Measurements from ENCODE around the gene MKI67. TPM values are rescaled to one million over a fixed set of nuclear protein-coding genes. Genes with fewer than 3 reads are reported as not detected.

The MKI67 gene
- polyA plus RNA-seq, 2 of the 4 experiments (the other 2 are of a cell fraction), result 33.8 to 51.7 TPM

DNA sequence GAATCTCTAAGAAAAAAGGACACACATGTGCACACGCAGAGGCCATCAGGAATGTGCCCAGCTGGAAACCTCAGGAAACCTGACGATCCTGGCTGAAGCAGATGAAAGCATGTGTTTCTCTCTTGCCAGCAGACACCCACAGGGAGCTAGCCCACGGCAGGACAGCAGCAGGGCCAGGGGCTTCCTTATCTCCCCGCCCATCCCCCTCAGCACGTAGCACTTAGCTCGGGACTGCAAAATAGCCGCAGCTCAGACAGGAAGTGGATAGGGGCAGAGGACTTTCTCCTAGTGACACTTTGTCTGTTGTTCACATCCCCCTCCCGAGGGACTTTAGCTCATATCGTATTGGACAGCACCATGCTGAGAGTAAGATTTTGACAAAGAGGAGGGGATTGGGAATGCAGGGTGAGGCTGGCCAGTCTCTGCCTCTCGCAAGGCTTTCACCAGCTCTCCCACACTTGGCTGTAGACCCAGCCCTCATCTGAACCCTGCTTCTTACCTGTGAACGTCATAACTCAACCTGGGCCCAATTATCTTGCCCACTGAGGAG is 63.8 kb downstream of the MKI67 start:
- TF ChIP-seq RNF2 (IDR thresholded peaks at IDR 0.05; ENCODE audit: borderline replicate concordance, low read depth) (no peak), MAX (IDR thresholded peaks at IDR 0.05) (no peak), EP300 (IDR thresholded peaks at IDR 0.05) (no peak), RCOR1 (IDR thresholded peaks at IDR 0.05; ENCODE audit: low read depth, low read length) (no peak), ZC3H11A (IDR thresholded peaks at IDR 0.05) (no peak), HEYL (CRISPR knock-in tag; IDR thresholded peaks at IDR 0.05) (no peak)
- Histone ChIP-seq H3K9me3 (no peaks in the 10 kb centered on the region), H3K4me1 (no peaks in the 10 kb centered on the region), H3K4me2 (no peak overlapping the region), H3K27ac (no peak overlapping the region), H3K4me3 (no peak overlapping the region)
- ChIA-PET CTCF (interaction anchor here (1.0 to 6.4 kb wide), 8 partner anchors 9 to 209 kb away, joined by 3 to 31 read pairs (median 6); partner anchors contain the start of gene PTPRE), POLR2A (no interaction called here)
- no peak for FAIRE-seq
- no peak for DNase-seq (ENCODE audit: low read depth in 1 of 2, low spot score in 1 of 2)
- ATAC-seq, result no peak
- 64% methylated on average over 11 of the region's 11 CpGs for WGBS (ENCODE audit: missing lambda C conversion rate)

- DNase-seq (ENCODE audit: low read depth in 1 of 2, low spot score in 1 of 2) (no peak), FAIRE-seq (no peak), ATAC-seq (no peak)
- POLR2A ChIA-PET, result no interaction called here
- CTCF ChIA-PET, result interaction anchor here (1.0 to 6.7 kb wide), 11 partner anchors 8 to 208 kb away, joined by 3 to 38 read pairs (median 6); partner anchors contain the start of gene PTPRE
- Histone ChIP-seq H3K4me1 (no peaks in the 10 kb centered on the region), H3K4me3 (no peak overlapping the region), H3K4me2 (no peak overlapping the region), H3K27ac (no peak overlapping the region), H3K9me3 (no peaks in the 10 kb centered on the region)
- WGBS (ENCODE audit: missing lambda C conversion rate), result 55% methylated on average over 14 of the region's 14 CpGs
- TF ChIP-seq CHD2 (IDR thresholded peaks at IDR 0.05; ENCODE audit: low read length, partially characterized antibody), result no peak
Observed at GRCh38 chr10:128061306-128062300, 64.6 kb downstream of the MKI67 start.

DNA sequence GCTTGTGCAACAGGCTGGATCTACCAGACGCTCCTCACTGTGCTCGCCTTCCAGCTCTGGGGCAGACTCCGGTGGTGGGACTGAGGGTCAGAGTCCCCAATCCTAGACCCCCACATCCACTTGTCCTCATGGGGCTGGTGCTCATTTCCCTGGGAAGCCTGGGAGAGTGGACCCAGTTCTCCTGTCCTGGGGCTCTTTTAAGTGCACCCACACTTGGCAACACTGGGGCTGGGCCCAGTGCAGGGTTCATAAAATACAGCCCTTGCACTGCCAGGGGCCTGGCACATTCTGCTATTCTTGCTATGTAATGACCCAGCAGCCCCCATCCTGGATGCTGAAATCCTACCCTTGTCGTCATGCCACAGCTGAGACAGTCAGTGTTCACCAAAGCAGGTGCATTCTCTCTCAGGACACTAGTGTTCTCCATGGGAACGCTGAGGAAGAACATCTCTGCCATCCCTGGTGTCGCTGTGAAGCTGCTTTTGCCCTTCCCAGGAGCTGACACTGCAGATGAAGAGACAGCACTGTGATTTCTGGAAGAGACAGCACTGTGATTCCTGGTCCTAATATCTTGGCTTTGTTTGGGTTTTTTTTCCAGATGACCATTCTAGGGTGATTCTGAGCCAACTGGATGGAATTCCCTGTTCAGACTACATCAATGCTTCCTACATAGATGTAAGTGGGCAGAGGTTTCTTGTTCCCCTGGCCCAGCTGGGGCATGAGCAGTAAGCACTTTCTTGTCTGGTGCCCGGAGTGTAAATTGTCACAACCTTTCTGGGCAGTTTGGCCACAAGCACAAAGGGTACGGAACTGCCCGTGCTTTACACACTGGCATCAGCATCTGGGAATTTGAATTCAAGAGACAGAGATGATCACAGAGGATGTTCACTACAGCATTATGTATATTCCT is 65.6 kb downstream of the MKI67 start:
- no peaks in the 10 kb centered on the region for H3K9me3 ChIP-seq
- TF ChIP-seq ZNF302 (CRISPR knock-in tag; IDR thresholded peaks at IDR 0.05) (no peak), SREBF2 (IDR thresholded peaks at IDR 0.05) (no peak), MAZ (IDR thresholded peaks at IDR 0.05; ENCODE audit: borderline replicate concordance, low read depth, low read length) (no peak), RCOR1 (IDR thresholded peaks at IDR 0.05; ENCODE audit: low read depth, low read length) (no peak), TP53 (CRISPR knock-in tag; IDR thresholded peaks at IDR 0.05) (no peak), RARB (CRISPR knock-in tag; IDR thresholded peaks at IDR 0.05) (no peak), CTCF (IDR thresholded peaks at IDR 0.05) (no peak), HDAC2 (IDR thresholded peaks at IDR 0.05) (no peak), BCL3 (IDR thresholded peaks at IDR 0.05) (no peak), POLR2AphosphoS2 (conservative IDR thresholded peaks at IDR 0.05; ENCODE audit: low read length) (no peak), SMC3 (IDR thresholded peaks at IDR 0.05) (no peak), CEBPB (IDR thresholded peaks at IDR 0.05) (no peak)
- TF ChIP-seq, protein P1, sequence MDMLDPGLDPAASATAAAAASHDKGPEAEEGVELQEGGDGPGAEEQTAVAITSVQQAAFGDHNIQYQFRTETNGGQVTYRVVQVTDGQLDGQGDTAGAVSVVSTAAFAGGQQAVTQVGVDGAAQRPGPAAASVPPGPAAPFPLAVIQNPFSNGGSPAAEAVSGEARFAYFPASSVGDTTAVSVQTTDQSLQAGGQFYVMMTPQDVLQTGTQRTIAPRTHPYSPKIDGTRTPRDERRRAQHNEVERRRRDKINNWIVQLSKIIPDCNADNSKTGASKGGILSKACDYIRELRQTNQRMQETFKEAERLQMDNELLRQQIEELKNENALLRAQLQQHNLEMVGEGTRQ (IDR thresholded peaks at IDR 0.05), result no peak
- TF ChIP-seq, protein P2, sequence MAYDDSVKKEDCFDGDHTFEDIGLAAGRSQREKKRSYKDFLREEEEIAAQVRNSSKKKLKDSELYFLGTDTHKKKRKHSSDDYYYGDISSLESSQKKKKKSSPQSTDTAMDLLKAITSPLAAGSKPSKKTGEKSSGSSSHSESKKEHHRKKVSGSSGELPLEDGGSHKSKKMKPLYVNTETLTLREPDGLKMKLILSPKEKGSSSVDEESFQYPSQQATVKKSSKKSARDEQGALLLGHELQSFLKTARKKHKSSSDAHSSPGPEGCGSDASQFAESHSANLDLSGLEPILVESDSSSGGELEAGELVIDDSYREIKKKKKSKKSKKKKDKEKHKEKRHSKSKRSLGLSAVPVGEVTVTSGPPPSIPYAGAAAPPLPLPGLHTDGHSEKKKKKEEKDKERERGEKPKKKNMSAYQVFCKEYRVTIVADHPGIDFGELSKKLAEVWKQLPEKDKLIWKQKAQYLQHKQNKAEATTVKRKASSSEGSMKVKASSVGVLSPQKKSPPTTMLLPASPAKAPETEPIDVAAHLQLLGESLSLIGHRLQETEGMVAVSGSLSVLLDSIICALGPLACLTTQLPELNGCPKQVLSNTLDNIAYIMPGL (CRISPR knock-in tag; IDR thresholded peaks at IDR 0.05; ENCODE audit: borderline replicate concordance), result no peak
- no peaks in the 10 kb centered on the region for H3K4me1 ChIP-seq
- ATAC-seq (no peak), DNase-seq (ENCODE audit: low read depth in 1 of 2, low spot score in 1 of 2) (no peak), FAIRE-seq (no peak)
- no peak overlapping the region for H3K4me2 ChIP-seq
- ChIA-PET CTCF (interaction anchor here (1.1 to 6.7 kb wide), 8 partner anchors 9 to 155 kb away, joined by 3 to 38 read pairs (median 4); partner anchors contain the start of gene PTPRE), POLR2A (no interaction called here)
- 61% methylated on average over 9 of the region's 9 CpGs for WGBS (ENCODE audit: missing lambda C conversion rate)
- H3K27ac ChIP-seq, result no peak overlapping the region
- H3K4me3 ChIP-seq, result no peak overlapping the region
